H4 (cell line): Measurements from ENCODE around the gene TCN2. TPM values are rescaled to one million over a fixed set of nuclear protein-coding genes. Genes with fewer than 3 reads are reported as not detected.
"Not testable (repeated sequence)": the region's sequence is repeated elsewhere in the genome, so short reads cannot be mapped to it uniquely, and the experiment has no call there.

ENCODE experiments used
- DNase-seq: peaks from one replicate; pipeline ENCODE4 v3.0.0-alpha.2; 2015; ENCODE audit warnings: low spot score
- total RNA-seq: library from RNA; depleted of rRNA; stranded (reverse); fragments of >200 nt; shearing (Covaris generic); gene quantifications from 2 replicates; pipeline ENCODE4 v1.2.3, GENCODE V29; 2014

The TCN2 gene
- total RNA-seq, 1 experiment from 2014 or later = 7.6 TPM

GRCh38 chr22:30609260-30610185 lies 2.5 kb downstream of the TCN2 start:
- peak; percentile 76 for DNase-seq

GRCh38 chr22:30610299-30610698 lies 3.3 kb downstream of the TCN2 start:
- DNase-seq = no peak

- no peak for DNase-seq
These were observed 4.2 kb downstream of the TCN2 start for GRCh38 chr22:30611197-30611596.

- DNase-seq = no peak
These were observed 5.8 kb downstream of the TCN2 start for GRCh38 chr22:30612789-30613188.

- DNase-seq = no peak
These were observed 7.3 kb downstream of the TCN2 start for GRCh38 chr22:30614268-30614667.

- DNase-seq = no peak
These were observed 7.9 kb downstream of the TCN2 start for GRCh38 chr22:30614879-30615278.

- no peak for DNase-seq
These were observed 8.6 kb downstream of the TCN2 start for GRCh38 chr22:30615543-30615954.

- no peak for DNase-seq
These were observed 10.8 kb downstream of the TCN2 start for GRCh38 chr22:30617819-30618218.

GRCh38 chr22:30619909-30620308 lies 12.9 kb downstream of the TCN2 start:
- not testable (repeated sequence) for DNase-seq

GRCh38 chr22:30626413-30626812 lies 19.4 kb downstream of the TCN2 start:
- no peak for DNase-seq

GRCh38 chr22:30627471-30627870 lies 20.5 kb downstream of the TCN2 start:
- no peak for DNase-seq

GRCh38 chr22:30628491-30628890 lies 21.5 kb downstream of the TCN2 start:
- DNase-seq = no peak

- DNase-seq = not testable (repeated sequence)
These were observed 24.5 kb downstream of the TCN2 start for GRCh38 chr22:30631469-30631868.

- DNase-seq = peak; percentile 73
These were observed 27.7 kb downstream of the TCN2 start for GRCh38 chr22:30634471-30635233.

GRCh38 chr22:30635273-30636225 lies 28.6 kb downstream of the TCN2 start, which contains the start of gene SLC35E4:
Gene SLC35E4, plus strand, starts transcription at chr22:30635781. Its CDS starts 670 bp downstream, at chr22:30636451.
- DNase-seq = peak; percentile 44

- DNase-seq = no peak
These were observed 29.5 kb downstream of the TCN2 start for GRCh38 chr22:30636226-30637077.

GRCh38 chr22:30637701-30638114 lies 30.7 kb downstream of the TCN2 start:
- no peak for DNase-seq

GRCh38 chr22:30640361-30640760 lies 33.4 kb downstream of the TCN2 start:
- DNase-seq = no peak

- no peak for DNase-seq
These were observed 34.0 kb downstream of the TCN2 start for GRCh38 chr22:30640839-30641430.
